Hepatocyte (in vitro differentiated cells): Measurements from ENCODE around the gene SRRM2.

Experiments used
- EZH2 ChIP-seq: fragments of 200-600 bp; sonication (generic); IDR thresholded peaks from 2 replicates; pipeline ENCODE4 v1.6.1; 2016; ENCODE audit warnings: antibody characterized with exemption, mild to moderate bottlenecking, borderline replicate concordance
- EZH2phosphoT487 ChIP-seq: fragments of 200-600 bp; sonication (generic); IDR thresholded peaks from one replicate; pipeline ENCODE4 v1.6.1; 2018; ENCODE audit warnings: antibody characterized with exemption, mild to moderate bottlenecking, low read depth, moderate library complexity; ENCODE audit not compliant: unreplicated experiment, severe bottlenecking
- TF ChIP-seq, protein P1 (sequence below): fragments of 200-600 bp; sonication (generic); IDR thresholded peaks from 2 replicates; pipeline ENCODE4 v1.5.1; 2016; ENCODE audit warnings: antibody characterized with exemption, mild to moderate bottlenecking; ENCODE audit not compliant: poor library complexity

DNA sequence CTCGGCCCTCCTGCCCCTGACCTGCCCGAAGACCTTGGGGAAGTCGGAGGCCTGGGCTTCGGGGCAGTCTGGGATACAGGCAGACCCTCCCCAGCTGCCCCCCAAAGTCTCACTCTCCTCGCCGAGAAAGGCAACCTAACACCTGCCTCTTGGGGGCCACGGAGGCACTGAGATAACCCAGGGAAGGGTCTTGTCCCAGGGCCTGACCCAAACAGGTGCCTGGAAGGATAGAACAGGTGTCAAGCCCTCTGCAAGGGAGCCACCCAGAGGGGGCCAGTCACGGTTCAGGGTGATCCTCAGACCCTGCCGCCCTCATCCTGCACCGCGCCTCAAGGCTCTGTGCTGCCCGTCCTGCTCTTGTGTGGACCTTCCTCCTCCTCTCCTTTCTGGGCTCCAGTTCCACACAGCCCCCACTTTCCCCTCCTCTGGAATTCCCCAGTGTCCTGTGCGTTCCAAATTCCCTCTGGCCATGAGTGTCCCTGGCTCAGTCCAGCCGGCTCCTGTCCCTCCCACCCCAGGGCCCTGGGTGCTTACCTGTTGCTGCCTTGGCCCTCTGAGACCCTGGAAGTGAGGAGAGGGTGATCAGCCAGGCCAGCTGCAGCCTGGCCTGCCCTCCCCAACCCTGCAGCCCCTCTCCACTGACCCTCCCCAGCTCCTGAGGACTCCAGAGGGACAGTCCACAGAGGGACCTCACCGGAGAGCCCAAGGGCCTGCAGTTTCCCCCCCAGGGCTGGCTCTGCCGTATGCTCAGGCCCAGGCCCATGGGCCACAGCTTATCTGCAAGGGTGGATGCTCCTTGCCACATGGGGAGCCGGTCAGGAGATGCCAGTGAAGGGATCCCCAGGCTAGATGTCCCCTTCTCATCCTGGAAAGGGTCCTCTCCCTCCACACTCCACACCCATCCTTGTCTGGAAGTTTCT, 36.2 kb upstream of the SRRM2 start:
- TF ChIP-seq EZH2 (no peak), EZH2phosphoT487 (no peak)
- TF ChIP-seq, protein P1, sequence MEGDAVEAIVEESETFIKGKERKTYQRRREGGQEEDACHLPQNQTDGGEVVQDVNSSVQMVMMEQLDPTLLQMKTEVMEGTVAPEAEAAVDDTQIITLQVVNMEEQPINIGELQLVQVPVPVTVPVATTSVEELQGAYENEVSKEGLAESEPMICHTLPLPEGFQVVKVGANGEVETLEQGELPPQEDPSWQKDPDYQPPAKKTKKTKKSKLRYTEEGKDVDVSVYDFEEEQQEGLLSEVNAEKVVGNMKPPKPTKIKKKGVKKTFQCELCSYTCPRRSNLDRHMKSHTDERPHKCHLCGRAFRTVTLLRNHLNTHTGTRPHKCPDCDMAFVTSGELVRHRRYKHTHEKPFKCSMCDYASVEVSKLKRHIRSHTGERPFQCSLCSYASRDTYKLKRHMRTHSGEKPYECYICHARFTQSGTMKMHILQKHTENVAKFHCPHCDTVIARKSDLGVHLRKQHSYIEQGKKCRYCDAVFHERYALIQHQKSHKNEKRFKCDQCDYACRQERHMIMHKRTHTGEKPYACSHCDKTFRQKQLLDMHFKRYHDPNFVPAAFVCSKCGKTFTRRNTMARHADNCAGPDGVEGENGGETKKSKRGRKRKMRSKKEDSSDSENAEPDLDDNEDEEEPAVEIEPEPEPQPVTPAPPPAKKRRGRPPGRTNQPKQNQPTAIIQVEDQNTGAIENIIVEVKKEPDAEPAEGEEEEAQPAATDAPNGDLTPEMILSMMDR: no peak
